Osteoblast (primary cell): ENCODE measurements around the gene RAB3GAP1. TPM values are rescaled to one million over a fixed set of nuclear protein-coding genes. Genes with fewer than 3 reads are reported as not detected.

ENCODE experiments used
- DNase-seq: peaks from one replicate; pipeline ENCODE4 v3.0.0; 2011; ENCODE audit warnings: low spot score, mixed read lengths; ENCODE audit not compliant: insufficient read length; ENCODE audit errors: missing footprints
- H2AFZ ChIP-seq: 2 replicates; pipeline ENCODE4 v1.6.0; 2011; ENCODE audit warnings: mild to moderate bottlenecking, low read length
- H3K27ac ChIP-seq: 2 replicates; pipeline ENCODE4 v1.5.1; 2011; ENCODE audit warnings: mild to moderate bottlenecking, low read depth, low read length, moderate library complexity
- H3K27me3 ChIP-seq: 2 replicates; pipeline ENCODE4 v1.6.0; 2012; ENCODE audit warnings: mild to moderate bottlenecking, control low read depth, inconsistent platforms, low read length, moderate library complexity; ENCODE audit not compliant: insufficient read depth
- H3K36me3 ChIP-seq: 2 replicates; pipeline ENCODE4 v1.5.1; 2011; ENCODE audit warnings: mild to moderate bottlenecking, low read length, control low read depth, moderate library complexity; ENCODE audit not compliant: insufficient read depth
- H3K4me1 ChIP-seq: 2 replicates; pipeline ENCODE4 v1.5.1; 2011; ENCODE audit warnings: mild to moderate bottlenecking, low read length, control low read depth, moderate library complexity; ENCODE audit not compliant: insufficient read depth
- H3K4me2 ChIP-seq: 2 replicates; pipeline ENCODE4 v1.6.0; 2011; ENCODE audit warnings: mild to moderate bottlenecking, low read length; ENCODE audit not compliant: insufficient read depth
- H3K4me3 ChIP-seq: fragments of 200-600 bp; sonication (generic); 3 replicates; pipeline ENCODE4 v1.5.1; 2012; ENCODE audit warnings: mild to moderate bottlenecking, low read length, inconsistent platforms; ENCODE audit not compliant: insufficient read depth
- H3K79me2 ChIP-seq: 2 replicates; pipeline ENCODE4 v1.6.0; 2012; ENCODE audit warnings: mild to moderate bottlenecking, low read length, control low read depth, inconsistent platforms; ENCODE audit not compliant: insufficient read depth
- H3K9me3 ChIP-seq: 2 replicates; pipeline ENCODE4 v1.5.1; 2011; ENCODE audit warnings: low read depth, low read length, control low read depth
- H4K20me1 ChIP-seq: 2 replicates; pipeline ENCODE4 v1.6.0; 2012; ENCODE audit warnings: mild to moderate bottlenecking, low read length, control low read depth; ENCODE audit not compliant: insufficient read depth
- total RNA-seq: library from RNA; depleted of rRNA; stranded (reverse); fragments of >200 nt; gene quantifications from 2 replicates; pipeline ENCODE4 v1.2.3, GENCODE V29; 2012
- TF ChIP-seq, protein P1 (sequence below): IDR thresholded peaks from 2 replicates; pipeline ENCODE4 v1.5.1; 2011; ENCODE audit warnings: mild to moderate bottlenecking, low read depth, low read length, moderate library complexity; ENCODE audit errors: extremely low read depth

RAB3GAP1 gene
- total RNA-seq, 1 donor: 90.5 TPM

DNA sequence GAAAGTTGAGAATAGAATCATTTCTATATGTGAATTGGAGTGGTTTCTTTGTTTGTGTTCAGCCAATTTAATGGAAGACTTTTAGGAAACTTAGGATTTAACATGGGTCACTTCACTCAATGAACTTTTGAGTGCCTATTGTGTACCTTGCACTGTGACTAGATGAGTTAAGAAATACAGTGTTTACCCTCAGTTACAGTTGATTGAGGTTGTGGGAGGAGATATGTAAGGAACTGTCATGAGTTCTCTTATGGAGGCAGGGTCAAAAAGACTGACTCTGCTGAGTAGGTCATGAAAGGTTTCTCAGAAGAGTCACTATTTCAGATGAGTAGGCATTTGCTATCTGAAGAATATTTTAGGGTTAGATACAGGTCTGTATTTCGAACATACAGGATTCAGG lies 98.6 kb downstream of the RAB3GAP1 start:
- H3K4me1 ChIP-seq: peaks cover 6% of the 10 kb centered on the region
- no peak overlapping the region for H2AFZ ChIP-seq
- H4K20me1 ChIP-seq: peaks cover 16% of the 10 kb centered on the region
- H3K9me3 ChIP-seq: no peaks in the 10 kb centered on the region
- no peak overlapping the region for H3K27ac ChIP-seq
- no peak for DNase-seq
- TF ChIP-seq, protein P1, sequence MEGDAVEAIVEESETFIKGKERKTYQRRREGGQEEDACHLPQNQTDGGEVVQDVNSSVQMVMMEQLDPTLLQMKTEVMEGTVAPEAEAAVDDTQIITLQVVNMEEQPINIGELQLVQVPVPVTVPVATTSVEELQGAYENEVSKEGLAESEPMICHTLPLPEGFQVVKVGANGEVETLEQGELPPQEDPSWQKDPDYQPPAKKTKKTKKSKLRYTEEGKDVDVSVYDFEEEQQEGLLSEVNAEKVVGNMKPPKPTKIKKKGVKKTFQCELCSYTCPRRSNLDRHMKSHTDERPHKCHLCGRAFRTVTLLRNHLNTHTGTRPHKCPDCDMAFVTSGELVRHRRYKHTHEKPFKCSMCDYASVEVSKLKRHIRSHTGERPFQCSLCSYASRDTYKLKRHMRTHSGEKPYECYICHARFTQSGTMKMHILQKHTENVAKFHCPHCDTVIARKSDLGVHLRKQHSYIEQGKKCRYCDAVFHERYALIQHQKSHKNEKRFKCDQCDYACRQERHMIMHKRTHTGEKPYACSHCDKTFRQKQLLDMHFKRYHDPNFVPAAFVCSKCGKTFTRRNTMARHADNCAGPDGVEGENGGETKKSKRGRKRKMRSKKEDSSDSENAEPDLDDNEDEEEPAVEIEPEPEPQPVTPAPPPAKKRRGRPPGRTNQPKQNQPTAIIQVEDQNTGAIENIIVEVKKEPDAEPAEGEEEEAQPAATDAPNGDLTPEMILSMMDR: no peak
- no peak overlapping the region for H3K4me3 ChIP-seq
- no peaks in the 10 kb centered on the region for H3K27me3 ChIP-seq
- H3K79me2 ChIP-seq: peaks cover 14% of the 10 kb centered on the region
- peaks cover 53% of the 10 kb centered on the region for H3K36me3 ChIP-seq
- H3K4me2 ChIP-seq: no peak overlapping the region

DNA sequence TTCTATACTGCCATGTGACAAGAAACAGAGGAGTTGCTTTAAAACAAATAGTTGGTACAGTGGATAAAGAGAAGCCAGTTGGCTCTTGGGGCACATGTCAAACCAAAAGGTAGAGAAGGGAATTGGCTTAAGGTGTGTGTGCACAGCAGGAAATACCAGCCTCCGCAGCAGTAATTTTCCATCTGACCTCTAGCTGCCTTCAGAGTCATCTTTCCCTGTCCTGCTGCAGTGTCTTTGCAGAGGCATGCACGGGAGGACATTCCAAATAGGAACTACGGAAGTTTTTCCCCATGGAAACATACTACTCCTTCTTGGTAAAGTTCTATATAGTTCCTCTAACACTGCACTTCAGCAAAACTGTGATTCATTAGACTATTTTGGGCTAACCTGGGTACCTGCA lies 99.5 kb downstream of the RAB3GAP1 start:
- H3K4me3 ChIP-seq: no peak overlapping the region
- H3K27ac ChIP-seq: no peak overlapping the region
- no peaks in the 10 kb centered on the region for H3K9me3 ChIP-seq
- H3K4me2 ChIP-seq: no peak overlapping the region
- peaks cover 6% of the 10 kb centered on the region for H3K4me1 ChIP-seq
- TF ChIP-seq, protein P1: no peak
- H4K20me1 ChIP-seq: peaks cover 16% of the 10 kb centered on the region
- H3K27me3 ChIP-seq: no peaks in the 10 kb centered on the region
- peaks cover 53% of the 10 kb centered on the region for H3K36me3 ChIP-seq
- no peak overlapping the region for H2AFZ ChIP-seq
- no peak for DNase-seq
- H3K79me2 ChIP-seq: peaks cover 7% of the 10 kb centered on the region

DNA sequence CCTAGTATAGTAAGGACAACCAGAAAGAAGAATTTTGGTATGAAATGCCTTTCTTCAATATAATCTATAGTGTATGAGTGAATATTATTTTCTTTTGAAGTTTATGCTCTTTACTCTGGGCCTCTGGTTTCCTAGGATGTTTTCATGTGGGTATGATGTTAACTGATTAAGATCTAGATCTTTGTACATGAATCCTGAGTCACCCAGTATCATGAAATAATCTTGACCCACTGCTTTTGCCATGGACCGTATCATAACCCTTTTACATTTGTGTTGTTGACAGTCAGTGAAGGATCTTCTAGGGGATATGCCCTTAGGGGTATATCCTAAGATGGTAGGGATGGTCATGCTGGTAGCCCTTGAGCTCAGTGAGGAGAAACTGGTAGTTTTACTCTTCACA lies 100.3 kb downstream of the RAB3GAP1 start:
- peaks cover 6% of the 10 kb centered on the region for H3K4me1 ChIP-seq
- TF ChIP-seq, protein P1: no peak
- DNase-seq: no peak
- peaks cover 53% of the 10 kb centered on the region for H3K36me3 ChIP-seq
- H3K9me3 ChIP-seq: no peaks in the 10 kb centered on the region
- peaks cover 4% of the 10 kb centered on the region for H3K79me2 ChIP-seq
- no peaks in the 10 kb centered on the region for H3K27me3 ChIP-seq
- no peak overlapping the region for H3K4me3 ChIP-seq
- no peak overlapping the region for H3K27ac ChIP-seq
- no peak overlapping the region for H3K4me2 ChIP-seq
- peaks cover 16% of the 10 kb centered on the region for H4K20me1 ChIP-seq
- no peak overlapping the region for H2AFZ ChIP-seq

DNA sequence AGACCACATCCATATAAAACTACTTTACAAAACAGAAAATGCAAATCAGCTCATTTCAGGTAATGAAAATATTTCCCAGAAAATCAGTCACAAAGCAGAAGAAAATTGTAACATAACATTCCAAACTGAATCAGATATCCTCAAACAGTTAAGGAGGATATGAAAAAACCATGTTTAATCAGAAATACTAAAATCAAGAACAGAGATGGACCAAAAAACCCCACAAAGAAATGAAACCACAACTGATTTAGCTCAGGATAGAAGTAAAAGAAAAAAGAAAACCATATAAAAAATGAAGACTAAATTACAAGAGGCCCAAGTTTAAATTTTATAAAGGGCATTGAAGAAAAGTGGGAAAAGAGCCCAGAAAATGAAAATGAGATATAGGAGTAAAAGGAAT lies 102.9 kb downstream of the RAB3GAP1 start:
- no peak overlapping the region for H2AFZ ChIP-seq
- no peak overlapping the region for H3K27ac ChIP-seq
- H3K4me2 ChIP-seq: no peak overlapping the region
- no peaks in the 10 kb centered on the region for H3K27me3 ChIP-seq
- H3K36me3 ChIP-seq: peaks cover 63% of the 10 kb centered on the region
- H4K20me1 ChIP-seq: peaks cover 8% of the 10 kb centered on the region
- DNase-seq: no peak
- TF ChIP-seq, protein P1: no peak
- H3K79me2 ChIP-seq: peaks cover 5% of the 10 kb centered on the region
- no peaks in the 10 kb centered on the region for H3K4me1 ChIP-seq
- no peak overlapping the region for H3K4me3 ChIP-seq
- H3K9me3 ChIP-seq: no peaks in the 10 kb centered on the region
